ENCODE measurements around the gene NCAM2. TPM values are rescaled to one million over a fixed set of nuclear protein-coding genes. Genes with fewer than 3 reads are reported as not detected.

The NCAM2 gene
- total and polyA plus RNA-seq, 2 of the 8 experiments (the other 6 are each of a cell fraction or from before 2014, with no cell fraction given): 0.14 to 1.1 TPM

- TF ChIP-seq ATF3 (IDR thresholded peaks at IDR 0.05; ENCODE audit: insufficient read depth, low read depth, low read length) (no peak), MAX (IDR thresholded peaks at IDR 0.05) (no peak), PHF8 (conservative IDR thresholded peaks at IDR 0.05; ENCODE audit: low read depth, low read length) (no peak), BCL11A (IDR thresholded peaks at IDR 0.05; ENCODE audit: low read depth in 2 of 2, low read length in 2 of 2) (no peak), YY1 (IDR thresholded peaks at IDR 0.05; ENCODE audit: low read depth, low read length) (no peak), SIX5 (IDR thresholded peaks at IDR 0.05; ENCODE audit: low read depth, low read length) (no peak), MAFK (IDR thresholded peaks at IDR 0.05; ENCODE audit: low read depth, low read length) (no peak)
Observed at GRCh38 chr21:21436012-21436534, 437.9 kb downstream of the NCAM2 start (continued).
